ENCODE data around the gene LHX3.

Gene LHX3

GRCh38 chr9:136234597-136234996 lies 29.7 kb upstream of the LHX3 start:
- TF ChIP-seq, protein P1, sequence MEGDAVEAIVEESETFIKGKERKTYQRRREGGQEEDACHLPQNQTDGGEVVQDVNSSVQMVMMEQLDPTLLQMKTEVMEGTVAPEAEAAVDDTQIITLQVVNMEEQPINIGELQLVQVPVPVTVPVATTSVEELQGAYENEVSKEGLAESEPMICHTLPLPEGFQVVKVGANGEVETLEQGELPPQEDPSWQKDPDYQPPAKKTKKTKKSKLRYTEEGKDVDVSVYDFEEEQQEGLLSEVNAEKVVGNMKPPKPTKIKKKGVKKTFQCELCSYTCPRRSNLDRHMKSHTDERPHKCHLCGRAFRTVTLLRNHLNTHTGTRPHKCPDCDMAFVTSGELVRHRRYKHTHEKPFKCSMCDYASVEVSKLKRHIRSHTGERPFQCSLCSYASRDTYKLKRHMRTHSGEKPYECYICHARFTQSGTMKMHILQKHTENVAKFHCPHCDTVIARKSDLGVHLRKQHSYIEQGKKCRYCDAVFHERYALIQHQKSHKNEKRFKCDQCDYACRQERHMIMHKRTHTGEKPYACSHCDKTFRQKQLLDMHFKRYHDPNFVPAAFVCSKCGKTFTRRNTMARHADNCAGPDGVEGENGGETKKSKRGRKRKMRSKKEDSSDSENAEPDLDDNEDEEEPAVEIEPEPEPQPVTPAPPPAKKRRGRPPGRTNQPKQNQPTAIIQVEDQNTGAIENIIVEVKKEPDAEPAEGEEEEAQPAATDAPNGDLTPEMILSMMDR (IDR thresholded peaks at IDR 0.05; ENCODE audit: low read depth, low read length) = no peak
- DNase-seq (ENCODE audit: extremely low read depth, low read depth) = no peak

- TF ChIP-seq, protein P1 (IDR thresholded peaks at IDR 0.05; ENCODE audit: low read depth, low read length) = no peak
- no peak for DNase-seq (ENCODE audit: extremely low read depth, low read depth)
Measured at GRCh38 chr9:136233868-136234267, 28.9 kb upstream of the LHX3 start.

- TF ChIP-seq, protein P1 (IDR thresholded peaks at IDR 0.05; ENCODE audit: low read depth, low read length) = no peak
- DNase-seq (ENCODE audit: extremely low read depth, low read depth) = no peak
Measured at GRCh38 chr9:136233411-136233810, 28.5 kb upstream of the LHX3 start.

DNA sequence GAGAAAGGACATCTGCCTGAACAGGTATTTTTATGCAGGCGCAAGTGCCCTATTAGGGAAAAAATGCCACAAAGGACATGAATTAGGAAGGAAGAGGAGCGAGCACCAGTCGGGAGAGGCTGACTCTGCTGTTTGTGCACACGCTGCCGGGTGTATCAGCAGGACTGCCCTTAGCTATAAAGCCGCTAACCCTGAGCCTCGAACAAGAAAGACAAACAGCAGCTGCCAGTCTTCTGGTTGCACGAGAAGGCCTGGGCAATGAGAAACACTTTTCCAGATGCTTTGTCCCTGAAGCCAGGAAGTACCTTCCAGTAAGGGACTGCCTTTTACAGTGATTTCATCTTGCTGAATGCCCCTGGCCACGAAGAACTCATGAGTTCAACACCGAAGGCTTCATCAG lies 28.0 kb upstream of the LHX3 start:
- TF ChIP-seq, protein P1 (IDR thresholded peaks at IDR 0.05; ENCODE audit: low read depth, low read length) = no peak
- no peak for DNase-seq (ENCODE audit: extremely low read depth, low read depth)

DNA sequence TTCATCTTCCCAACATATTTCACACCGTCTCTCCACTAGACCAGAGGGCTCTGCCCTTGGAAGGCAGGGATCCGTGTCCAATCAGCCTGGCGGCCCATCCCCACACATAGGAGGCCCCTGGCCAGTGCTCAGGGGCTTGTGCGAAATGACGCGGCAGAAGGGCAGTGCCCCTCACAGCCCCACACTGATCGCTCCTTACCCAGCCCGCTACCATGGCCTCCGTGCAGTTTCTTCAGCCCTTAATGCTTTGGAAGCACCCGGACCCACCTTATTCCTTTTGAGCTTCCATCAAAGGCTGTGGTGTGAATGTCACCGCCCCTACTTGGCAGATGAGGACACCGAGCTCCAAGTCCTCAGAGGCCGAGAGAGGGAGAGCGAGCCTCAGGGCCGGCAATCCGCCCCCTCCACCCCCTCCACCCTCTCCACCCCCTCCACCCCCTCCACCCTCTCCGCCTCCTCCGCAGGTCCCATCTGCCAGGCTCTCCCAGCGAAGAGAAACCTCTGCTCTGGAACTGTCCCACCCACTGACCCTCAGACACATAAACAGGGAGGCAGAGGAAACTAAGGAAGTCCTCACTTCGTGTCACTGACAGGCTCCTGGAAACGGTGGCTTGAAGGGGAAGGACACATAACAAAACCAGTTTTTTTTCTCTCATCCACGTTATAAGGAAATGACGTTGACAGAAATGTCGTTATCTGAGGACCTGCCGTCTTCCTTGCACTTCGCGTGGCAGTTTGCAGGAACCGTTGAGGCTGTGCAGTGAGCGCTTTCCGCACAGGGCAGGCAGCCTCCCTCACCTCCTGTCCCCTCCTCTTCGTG lies 26.8 kb upstream of the LHX3 start:
- no peak for DNase-seq (ENCODE audit: extremely low read depth, low read depth)
- TF ChIP-seq, protein P1 (IDR thresholded peaks at IDR 0.05; ENCODE audit: low read depth, low read length) = no peak

GRCh38 chr9:136230773-136231172 lies 25.8 kb upstream of the LHX3 start:
- TF ChIP-seq, protein P1 (IDR thresholded peaks at IDR 0.05; ENCODE audit: low read depth, low read length) = no peak
- DNase-seq (ENCODE audit: extremely low read depth, low read depth) = no peak

DNA sequence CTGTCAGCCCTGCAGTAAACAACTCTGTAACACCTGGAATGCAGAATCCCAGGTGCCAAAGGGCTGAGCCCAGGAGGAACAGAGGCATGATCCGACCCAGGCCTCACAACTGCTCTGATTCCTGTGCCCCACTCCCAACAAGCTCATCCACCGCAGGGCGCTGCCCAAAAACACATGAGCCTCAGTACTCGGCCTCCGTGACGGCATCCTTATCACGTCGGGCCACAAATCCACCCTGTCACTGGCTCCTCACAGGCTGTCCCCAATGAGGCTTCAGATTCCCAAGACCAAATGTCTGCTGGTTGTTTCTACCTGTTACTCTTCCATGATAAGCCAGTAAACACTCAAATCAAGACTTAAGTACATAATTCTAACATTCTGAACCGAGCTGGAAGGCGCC lies 25.4 kb upstream of the LHX3 start:
- TF ChIP-seq, protein P1 (IDR thresholded peaks at IDR 0.05; ENCODE audit: low read depth, low read length) = no peak
- no peak for DNase-seq (ENCODE audit: extremely low read depth, low read depth)
